Measurements from ENCODE around the gene CYTH4.

GRCh38 chr22:37342065-37342464, 59.8 kb downstream of the CYTH4 start:
- TF ChIP-seq EZH2 (IDR thresholded peaks at IDR 0.05; ENCODE audit: low read depth) (no peak), CTCF (conservative IDR thresholded peaks at IDR 0.05) (no peak)
